GM21423 (cell line): ENCODE data around the gene HOXD10.

Source experiments
- ATAC-seq: cut with Tn5 transposase; IDR thresholded peaks from one replicate; pipeline ENCODE4 v1.9.1; 2021; ENCODE audit warnings: mild to moderate bottlenecking, moderate library complexity; ENCODE audit not compliant: unreplicated experiment

The HOXD10 gene

DNA sequence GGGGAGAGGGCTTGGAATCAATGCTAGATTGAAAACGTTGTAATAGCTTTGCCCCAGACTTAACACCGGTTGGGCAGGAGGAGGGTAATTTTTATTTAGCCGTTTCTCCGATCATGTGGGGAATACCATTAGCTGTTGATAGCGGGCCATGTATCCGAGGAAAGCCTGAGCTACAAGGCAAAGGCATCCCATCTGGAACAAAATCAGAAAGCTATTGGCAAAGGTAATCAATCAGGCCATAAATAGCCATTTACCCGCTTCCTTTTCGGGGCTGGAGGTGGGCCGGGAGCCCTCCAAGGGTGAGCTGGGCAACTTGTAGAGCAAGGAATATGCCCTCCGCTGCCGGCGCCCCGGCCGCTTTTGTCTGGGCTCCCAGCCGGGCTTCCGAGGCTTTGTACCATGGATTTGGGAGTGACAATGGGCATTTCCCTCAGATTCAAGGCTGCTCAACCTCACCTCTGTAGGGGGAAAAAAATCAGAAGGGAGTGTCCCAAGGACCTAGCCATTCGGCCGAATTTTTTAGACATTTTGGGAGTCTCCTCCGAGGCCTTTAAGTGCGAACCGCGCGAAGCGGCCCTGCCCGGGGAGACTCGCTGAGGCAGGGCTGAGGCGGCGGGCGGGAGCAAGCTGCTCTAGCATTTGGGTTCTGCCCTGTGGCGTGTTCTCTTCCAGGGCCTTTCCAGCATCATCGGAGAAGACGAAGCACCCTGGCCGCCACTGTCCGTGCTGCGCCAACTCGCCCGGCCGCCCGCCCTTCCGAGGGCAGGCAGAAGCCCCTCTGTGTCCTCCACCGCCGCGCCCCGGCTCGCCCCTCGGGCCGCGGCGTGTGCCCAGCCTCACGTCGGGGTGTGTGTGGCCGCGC, 4.8 kb downstream of the HOXD10 start:
- ATAC-seq: no peak

DNA sequence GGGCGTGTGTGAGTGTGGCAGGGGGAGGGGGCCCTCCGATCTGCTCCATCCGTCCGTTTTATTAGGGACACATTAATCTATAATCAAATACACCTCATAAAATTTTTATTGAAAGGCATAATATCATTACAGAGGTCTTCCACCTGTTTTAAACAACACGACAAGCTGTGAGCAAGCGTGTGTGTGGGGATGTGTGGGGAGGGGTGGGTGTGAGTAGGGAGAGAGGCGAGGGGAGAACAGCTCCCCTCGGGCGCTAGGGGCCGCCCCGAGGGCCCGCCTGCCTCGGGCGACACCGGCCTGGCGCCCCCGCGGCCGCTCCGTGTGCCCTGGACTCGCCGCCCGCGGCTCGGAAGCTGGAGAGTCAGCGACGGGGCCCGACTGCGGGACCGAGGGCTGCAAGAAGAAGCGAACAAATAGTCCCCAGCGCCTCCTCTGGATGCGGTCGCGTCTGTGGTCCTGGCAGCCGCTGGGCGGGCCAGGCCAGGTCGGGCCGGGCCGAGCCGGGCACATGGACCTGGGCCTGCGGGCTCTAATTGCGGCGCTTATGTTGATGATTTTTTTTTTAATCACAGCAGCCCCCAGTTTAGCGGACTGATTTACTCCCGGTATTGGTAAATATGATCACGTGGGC, 5.6 kb downstream of the HOXD10 start:
- no peak for ATAC-seq

- ATAC-seq: no peak
Measured at GRCh38 chr2:176122683-176123410, 6.3 kb downstream of the HOXD10 start, which contains the start of gene HOXD9. Gene HOXD9 (plus strand): TSS chr2:176122719. CDS start chr2:176122769, 50 bp downstream.

DNA sequence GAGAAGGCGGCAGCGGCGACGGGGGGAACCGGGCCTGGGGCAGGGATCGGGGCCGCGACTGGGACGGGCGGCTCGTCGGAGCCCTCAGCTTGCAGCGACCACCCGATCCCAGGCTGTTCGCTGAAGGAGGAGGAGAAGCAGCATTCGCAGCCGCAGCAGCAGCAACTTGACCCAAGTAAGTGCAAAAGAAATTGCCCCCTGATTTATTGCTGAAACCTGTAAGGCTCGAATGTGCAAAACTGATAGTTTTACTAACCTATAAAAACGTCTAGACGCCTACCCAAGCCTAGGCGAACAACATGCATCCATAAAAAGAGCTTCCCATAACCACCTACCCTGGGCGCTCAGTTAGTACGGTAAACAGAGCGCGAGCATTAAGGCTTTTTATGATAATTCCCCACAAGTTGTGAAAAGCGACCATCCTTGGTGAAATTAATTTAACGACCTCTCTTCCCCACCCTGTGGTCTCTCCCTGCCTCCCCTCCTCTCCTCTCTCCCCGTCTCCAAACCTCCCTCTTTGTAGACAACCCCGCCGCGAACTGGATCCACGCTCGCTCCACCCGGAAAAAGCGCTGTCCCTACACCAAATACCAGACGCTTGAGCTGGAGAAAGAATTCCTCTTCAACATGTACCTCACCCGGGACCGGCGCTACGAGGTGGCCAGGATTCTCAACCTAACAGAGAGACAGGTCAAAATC, 7.0 kb downstream of the HOXD10 start:
- no peak for ATAC-seq

DNA sequence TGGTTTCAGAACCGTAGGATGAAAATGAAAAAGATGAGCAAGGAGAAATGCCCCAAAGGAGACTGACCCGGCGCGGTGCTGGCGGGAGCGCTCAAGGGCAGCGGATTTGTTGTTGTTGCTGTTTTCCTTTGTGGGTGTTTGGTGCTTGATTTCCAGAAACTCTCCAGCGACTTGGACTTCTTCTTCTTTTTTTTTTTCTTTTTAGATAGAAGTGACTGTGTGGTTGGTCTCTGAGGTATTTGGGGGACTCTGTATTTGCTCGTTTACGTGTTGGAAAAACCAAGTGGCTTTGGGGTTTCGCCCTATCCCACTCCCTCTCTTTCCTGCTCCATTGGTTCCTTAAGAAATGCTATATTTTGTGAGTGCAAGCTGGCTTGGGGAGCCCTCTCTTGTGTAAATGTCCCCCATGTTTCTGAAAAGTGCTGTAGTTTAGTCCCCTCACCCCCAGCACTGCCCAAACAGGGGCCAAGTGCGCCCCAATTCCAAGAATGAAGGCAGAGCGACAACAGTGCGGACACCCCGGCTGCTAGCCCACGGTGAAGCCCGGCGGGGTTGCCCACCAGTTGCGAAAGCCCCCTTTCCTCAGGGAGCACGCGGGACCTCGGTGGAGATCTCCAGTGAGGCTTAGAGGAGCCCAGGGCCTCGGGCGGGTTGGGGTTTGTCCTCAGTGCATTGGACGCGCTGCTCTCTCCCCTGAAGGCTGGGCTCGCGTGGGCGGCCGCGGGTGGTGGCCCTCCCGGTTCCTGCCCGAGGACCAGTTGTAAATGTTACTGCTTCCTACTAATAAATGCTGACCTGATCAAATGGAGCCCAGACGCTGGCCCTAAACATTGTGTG, 7.8 kb downstream of the HOXD10 start:
- ATAC-seq: no peak

DNA sequence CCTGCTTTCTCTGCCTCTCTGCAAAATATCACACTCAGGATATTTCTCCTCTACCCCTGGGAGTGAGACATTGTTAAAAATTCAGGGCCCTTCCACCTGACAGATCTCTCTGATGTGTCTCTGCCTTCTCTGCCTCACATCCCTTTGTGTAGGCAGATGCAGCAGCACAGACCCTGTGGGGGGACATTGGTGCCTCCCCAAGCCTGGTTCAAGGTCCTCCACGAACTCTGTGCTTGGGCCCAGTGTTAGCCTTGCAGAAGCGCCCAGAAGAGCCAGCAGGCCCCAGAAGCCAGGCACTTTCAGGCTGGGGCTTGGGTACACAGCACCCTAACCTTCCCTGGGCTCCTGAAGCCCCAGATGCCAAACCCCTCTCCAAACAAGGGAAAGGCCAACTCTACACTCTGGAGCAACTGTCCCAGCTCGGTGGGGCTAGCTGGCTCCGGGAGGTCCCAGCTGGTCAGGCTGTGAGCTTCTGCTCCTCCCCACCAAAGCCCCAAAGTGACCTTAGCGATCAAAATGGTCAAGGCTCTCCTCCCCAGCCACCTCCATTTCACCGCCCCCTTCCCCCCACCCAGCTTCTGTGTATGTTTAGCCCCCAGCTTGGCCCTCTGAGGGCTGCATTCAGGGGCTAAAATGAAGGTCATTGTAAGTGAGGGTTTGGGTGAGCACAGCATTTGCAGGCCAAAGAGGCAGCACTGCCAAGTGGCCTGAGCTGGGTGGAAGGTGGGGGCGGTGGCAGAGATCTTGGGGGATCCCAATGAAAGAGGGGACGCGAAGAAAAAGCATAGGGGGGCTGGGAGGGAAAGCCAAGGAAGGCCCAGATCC, 8.6 kb downstream of the HOXD10 start:
- no peak for ATAC-seq

- no peak for ATAC-seq
Measured at GRCh38 chr2:176125772-176126054, 9.1 kb downstream of the HOXD10 start.

- no peak for ATAC-seq
Measured at GRCh38 chr2:176126929-176127773, 10.6 kb downstream of the HOXD10 start.

GRCh38 chr2:176127774-176128072, 11.1 kb downstream of the HOXD10 start:
- ATAC-seq: no peak

GRCh38 chr2:176128172-176128981, 11.8 kb downstream of the HOXD10 start:
- ATAC-seq: no peak

DNA sequence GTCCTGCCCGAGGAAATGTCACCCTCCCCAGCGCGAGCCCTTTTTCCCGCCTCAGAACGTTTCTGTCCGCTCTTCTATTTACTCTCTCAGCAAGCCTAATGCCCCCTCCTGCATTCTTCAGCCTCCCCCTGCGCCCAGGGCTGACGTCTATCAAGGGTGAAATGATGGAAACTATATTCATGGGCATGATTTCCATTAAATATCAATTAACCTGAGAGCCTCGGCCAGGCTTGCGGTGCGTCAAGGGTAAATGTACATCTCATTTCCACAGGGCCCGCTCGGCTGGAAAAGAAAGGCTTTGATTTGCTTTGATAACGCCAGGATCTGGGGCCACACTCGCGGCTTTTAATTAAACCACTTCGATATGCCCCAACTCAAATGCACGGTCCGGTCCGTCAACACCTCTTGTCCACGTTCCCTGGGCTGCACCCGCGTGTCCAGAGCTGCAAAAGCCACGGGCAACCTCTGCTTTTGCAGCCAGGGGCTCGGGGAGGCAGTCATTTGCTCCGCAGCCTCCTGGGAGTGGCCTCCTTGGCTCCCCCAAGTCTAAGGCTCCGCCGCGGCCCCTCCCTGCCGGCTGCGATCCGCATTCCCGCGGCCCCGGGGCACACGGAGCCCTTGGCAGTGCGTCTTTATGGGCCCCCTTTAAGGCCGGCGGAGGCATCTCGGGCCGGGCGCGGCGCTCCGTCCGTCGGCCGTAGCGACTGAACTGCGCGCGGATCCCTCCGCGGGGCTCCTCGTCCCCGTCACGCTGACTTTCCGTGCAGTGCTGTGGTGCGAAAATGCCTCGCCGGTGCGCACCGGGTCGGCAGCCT, 12.6 kb downstream of the HOXD10 start, which contains the start of gene HOXD8:
Gene HOXD8, plus strand, starts transcription at position 724 of the 815 bp plus-strand sequence. CDS start 662 bp downstream, outside the sequence.
- no peak for ATAC-seq

- ATAC-seq: no peak
Measured at GRCh38 chr2:176129813-176130146, 13.2 kb downstream of the HOXD10 start.

- ATAC-seq: no peak
Measured at GRCh38 chr2:176130147-176130956, 13.8 kb downstream of the HOXD10 start.

DNA sequence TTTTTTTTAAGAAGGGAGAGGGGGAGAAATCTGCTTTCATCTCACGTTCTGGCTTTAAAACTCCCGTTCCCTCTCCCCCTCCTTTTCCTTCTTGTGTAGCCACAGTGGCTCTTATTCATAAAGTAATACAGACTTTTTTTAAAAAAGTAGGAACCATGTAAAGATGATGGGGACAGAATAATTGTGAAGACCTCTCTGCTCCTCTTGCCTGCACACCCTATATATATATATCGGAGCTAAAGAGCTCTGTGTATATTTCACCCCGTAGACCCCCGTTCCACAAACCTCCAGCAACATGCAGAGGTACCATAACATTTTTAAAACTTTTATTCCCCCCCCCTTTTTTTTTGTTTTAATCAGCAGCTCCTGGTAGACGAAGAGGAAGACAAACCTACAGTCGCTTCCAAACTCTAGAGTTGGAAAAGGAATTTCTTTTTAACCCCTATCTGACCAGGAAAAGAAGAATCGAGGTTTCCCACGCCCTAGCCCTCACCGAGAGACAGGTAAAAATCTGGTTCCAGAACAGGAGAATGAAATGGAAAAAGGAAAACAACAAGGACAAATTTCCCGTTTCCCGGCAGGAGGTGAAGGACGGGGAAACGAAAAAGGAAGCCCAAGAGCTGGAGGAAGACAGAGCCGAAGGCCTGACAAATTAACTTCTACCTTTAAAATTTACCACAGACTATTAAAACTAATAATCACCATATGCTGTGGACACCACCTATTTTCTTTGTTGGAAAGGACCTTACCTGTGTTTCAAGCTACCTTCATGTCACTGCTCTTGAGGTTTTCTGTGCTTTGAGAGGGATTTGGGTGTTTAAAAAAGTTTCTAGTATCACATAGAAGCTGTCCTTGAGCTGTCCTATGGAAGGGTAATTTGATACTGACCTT, 14.6 kb downstream of the HOXD10 start:
- no peak for ATAC-seq

DNA sequence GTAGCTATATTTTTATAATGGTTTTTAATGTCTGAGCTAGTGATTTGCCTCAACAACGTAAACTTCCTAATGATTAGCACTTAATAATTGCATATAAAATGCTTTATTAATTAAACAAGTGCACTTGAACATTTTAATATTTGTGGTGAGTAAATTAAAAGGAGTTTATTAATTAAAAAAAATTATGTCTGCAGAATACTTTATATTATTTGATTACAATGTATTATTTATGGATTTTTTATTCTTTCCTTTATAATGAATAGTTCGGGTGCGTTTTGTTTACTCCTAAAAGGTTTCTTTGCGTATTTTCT, 15.2 kb downstream of the HOXD10 start:
- ATAC-seq: no peak
